Measurements from ENCODE around the gene TAL2. TPM values are rescaled to one million over a fixed set of nuclear protein-coding genes. Genes with fewer than 3 reads are reported as not detected.
A peak's percentile ranks its signal among the peaks of the same experiment; 100 is the strongest.

The TAL2 gene
- total and polyA plus RNA-seq, 2 donors from 2014 or later = 0.98 TPM; not detected in 1

DNA sequence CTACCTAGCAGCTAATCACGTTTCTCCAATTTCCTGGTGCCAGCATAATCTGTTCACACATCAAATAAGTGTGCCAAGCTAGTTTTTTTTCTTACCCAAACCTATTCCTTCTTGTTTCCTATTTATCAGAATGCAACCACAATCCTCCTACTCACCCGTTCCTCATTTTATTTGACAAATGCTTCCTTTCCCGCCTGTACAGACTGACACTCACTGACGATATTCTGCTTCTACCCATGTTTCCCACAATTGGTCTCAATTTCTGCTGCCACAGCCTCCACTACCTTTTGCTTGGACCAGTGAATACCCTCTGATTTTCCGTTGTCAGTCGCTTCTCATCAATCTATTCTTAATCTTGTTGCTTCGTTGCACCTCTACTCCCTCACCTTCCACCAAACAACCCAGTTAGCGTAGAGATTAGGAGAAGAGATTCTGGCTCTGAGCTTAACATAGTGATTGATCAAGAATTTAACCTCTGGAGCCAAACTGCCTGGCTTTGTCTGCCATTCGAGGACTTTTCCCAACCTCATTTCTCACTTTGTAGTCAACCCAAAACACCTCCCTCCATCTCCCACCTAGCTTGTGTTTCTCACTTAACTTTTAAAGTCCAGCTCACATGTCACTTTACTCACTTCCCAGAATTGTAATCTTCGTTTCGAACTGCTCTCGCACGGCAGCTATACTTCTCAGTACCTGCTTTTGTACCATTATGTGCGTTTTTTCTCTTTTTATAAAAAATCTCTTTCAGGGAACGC, 31.4 kb downstream of the TAL2 start:
- Histone ChIP-seq H3K27me3 (ENCODE audit: control insufficient read depth, insufficient read depth, low read length) (peaks cover 7% of the 10 kb centered on the region), H3K9ac (ENCODE audit: low read length in 3 of 3) (peak overlapping the region in 2 of 3 donors; percentile 52 to 68), H3K4me3 (ENCODE audit: low read length in 3 of 3) (peak overlapping the region; percentile 74 to 91 (median 76)), H3K9me3 (ENCODE audit: control insufficient read depth in 2 of 3, insufficient read depth in 1 of 3, low read length in 3 of 3) (no peaks in the 10 kb centered on the region), H3K4me1 (ENCODE audit: control insufficient read depth in 2 of 3, insufficient read depth in 2 of 3, low read depth in 1 of 3, low read length in 3 of 3) (peaks cover 0 to 7% (median 5%) of the 10 kb centered on the region in 3 donors), H3K27ac (ENCODE audit: low read depth in 2 of 2, low read length in 2 of 2) (peak overlapping the region in 1 of 2 donors; percentile 29), H3K36me3 (ENCODE audit: control insufficient read depth in 2 of 3, insufficient read depth in 3 of 3, low read length in 3 of 3) (no peaks in the 10 kb centered on the region)
- FAIRE-seq = no peak
- DNase-seq = peak in 3 of 5 donors; percentile 16 to 69 (median 45)
- TF ChIP-seq, protein P1, sequence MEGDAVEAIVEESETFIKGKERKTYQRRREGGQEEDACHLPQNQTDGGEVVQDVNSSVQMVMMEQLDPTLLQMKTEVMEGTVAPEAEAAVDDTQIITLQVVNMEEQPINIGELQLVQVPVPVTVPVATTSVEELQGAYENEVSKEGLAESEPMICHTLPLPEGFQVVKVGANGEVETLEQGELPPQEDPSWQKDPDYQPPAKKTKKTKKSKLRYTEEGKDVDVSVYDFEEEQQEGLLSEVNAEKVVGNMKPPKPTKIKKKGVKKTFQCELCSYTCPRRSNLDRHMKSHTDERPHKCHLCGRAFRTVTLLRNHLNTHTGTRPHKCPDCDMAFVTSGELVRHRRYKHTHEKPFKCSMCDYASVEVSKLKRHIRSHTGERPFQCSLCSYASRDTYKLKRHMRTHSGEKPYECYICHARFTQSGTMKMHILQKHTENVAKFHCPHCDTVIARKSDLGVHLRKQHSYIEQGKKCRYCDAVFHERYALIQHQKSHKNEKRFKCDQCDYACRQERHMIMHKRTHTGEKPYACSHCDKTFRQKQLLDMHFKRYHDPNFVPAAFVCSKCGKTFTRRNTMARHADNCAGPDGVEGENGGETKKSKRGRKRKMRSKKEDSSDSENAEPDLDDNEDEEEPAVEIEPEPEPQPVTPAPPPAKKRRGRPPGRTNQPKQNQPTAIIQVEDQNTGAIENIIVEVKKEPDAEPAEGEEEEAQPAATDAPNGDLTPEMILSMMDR (IDR thresholded peaks at IDR 0.05; ENCODE audit: borderline replicate concordance, extremely low read depth, insufficient read depth) = no peak
- intact Hi-C loops (cut with DNase I) = no loop called here

DNA sequence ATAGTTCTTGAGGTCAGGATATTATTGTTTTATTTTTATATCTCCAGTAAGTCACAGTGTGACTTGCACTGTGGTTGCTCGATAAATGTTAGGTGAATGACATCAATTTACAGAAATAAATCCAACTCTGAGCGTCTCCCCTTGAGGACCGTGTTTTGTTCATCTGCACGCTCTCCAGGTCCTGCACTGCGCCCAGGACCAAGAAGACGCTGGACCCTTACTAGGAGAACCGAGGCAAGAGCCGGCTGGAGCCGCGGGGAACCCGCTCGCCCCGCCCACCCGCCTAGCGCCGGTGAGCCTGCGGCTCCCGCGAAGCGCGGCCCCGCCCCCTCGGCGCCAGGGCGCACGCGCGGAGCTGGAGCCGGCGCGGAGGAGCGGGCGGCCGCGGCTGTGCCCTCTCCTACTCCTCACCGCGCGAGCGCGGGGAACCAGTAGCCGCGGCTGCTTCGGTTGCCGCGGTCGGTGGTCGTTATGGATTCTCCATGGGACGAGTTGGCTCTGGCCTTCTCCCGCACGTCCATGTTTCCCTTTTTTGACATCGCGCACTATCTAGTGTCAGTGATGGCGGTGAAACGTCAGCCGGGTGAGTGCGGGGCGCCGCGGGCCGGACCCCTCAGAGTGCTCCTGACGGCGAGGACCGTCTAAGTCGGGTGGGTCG, 32.1 kb downstream of the TAL2 start, which contains the start of gene TMEM38B:
TSS of gene TMEM38B (plus strand) at position 352 of the 658 bp plus-strand sequence. CDS start at position 472, 120 bp downstream.
- no peak for FAIRE-seq
- intact Hi-C loops (cut with DNase I) = no loop called here
- no peaks in the 10 kb centered on the region for H3K9me3 ChIP-seq (ENCODE audit: control insufficient read depth in 2 of 3, insufficient read depth in 1 of 3, low read length in 3 of 3)

DNA sequence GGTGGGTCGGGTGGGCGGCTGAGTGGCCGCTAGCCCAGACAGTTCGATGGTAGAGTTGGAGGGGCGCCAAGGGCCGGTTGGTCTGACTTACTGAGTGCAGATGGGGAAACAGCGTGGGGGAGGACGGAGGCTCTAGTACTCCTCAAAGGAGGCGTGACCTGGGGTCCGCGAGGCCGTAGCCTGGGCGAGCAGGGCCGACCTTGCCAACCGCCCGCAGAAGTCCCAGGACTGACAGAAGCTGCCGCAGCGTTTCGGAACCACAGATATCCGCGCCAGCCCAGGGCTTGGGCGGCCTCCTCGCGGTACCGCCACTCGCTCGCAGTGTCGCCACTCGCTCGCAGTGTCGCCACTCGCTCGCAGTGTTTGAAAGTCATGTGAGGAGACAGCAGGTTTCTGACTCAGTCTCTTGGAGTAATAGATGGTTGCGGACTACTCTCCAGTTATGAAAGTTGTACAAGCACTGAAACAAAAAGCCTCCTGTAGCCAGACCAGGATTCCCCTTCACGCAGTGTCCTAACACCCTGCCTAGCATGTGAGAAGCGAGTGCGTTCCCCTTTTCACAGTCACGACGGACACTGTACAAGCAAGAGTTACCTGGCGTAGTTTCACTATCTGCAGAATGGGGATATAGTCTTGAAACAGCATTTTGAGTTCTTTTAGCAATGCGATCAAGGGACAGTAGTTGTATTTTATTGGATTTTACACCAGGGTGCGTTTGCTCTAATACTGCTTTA, 32.8 kb downstream of the TAL2 start:
- peak overlapping the region; percentile 60 to 66 for H3K27ac ChIP-seq (ENCODE audit: low read depth in 2 of 2, low read length in 2 of 2)
- H3K4me3 ChIP-seq (ENCODE audit: low read length in 3 of 3) = peak overlapping the region; percentile 31 to 91 (median 89)
- TF ChIP-seq, protein P1 (IDR thresholded peaks at IDR 0.05; ENCODE audit: borderline replicate concordance, extremely low read depth, insufficient read depth) = no peak
- H3K9me3 ChIP-seq (ENCODE audit: control insufficient read depth in 2 of 3, insufficient read depth in 1 of 3, low read length in 3 of 3) = no peaks in the 10 kb centered on the region
- peaks cover 7% of the 10 kb centered on the region for H3K27me3 ChIP-seq (ENCODE audit: control insufficient read depth, insufficient read depth, low read length)
- intact Hi-C loops (cut with DNase I) = no loop called here
- H3K4me1 ChIP-seq (ENCODE audit: control insufficient read depth in 2 of 3, insufficient read depth in 2 of 3, low read depth in 1 of 3, low read length in 3 of 3) = peaks cover 0 to 7% (median 5%) of the 10 kb centered on the region in 3 donors
- H3K36me3 ChIP-seq (ENCODE audit: control insufficient read depth in 2 of 3, insufficient read depth in 3 of 3, low read length in 3 of 3) = no peaks in the 10 kb centered on the region
- H3K9ac ChIP-seq (ENCODE audit: low read length in 3 of 3) = peak overlapping the region; percentile 3 to 91 (median 80)
- DNase-seq = peak; percentile 61 to 87 (median 77)
- FAIRE-seq = no peak

More for the DNA sequence above, 32.1 kb downstream of the TAL2 start, which contains the start of gene TMEM38B:
- DNase-seq = peak; percentile 87 to 95 (median 90)
- peaks cover 0 to 7% (median 5%) of the 10 kb centered on the region in 3 donors for H3K4me1 ChIP-seq (ENCODE audit: control insufficient read depth in 2 of 3, insufficient read depth in 2 of 3, low read depth in 1 of 3, low read length in 3 of 3)
- peak within 1 kb of the TSS; percentile 79 to 91 (median 89) for H3K4me3 ChIP-seq (ENCODE audit: low read length in 3 of 3)
- no peaks in the 10 kb centered on the region for H3K36me3 ChIP-seq (ENCODE audit: control insufficient read depth in 2 of 3, insufficient read depth in 3 of 3, low read length in 3 of 3)
- peak within 1 kb of the TSS; percentile 68 to 91 (median 80) for H3K9ac ChIP-seq (ENCODE audit: low read length in 3 of 3)
- peak within 1 kb of the TSS; percentile 60 to 70 for H3K27ac ChIP-seq (ENCODE audit: low read depth in 2 of 2, low read length in 2 of 2)
- TF ChIP-seq, protein P1 (IDR thresholded peaks at IDR 0.05; ENCODE audit: borderline replicate concordance, extremely low read depth, insufficient read depth) = no peak
- H3K27me3 ChIP-seq (ENCODE audit: control insufficient read depth, insufficient read depth, low read length) = peaks cover 7% of the 10 kb centered on the region

Measured in kidney (tissue), 14 donors.